Uterus (tissue), 2 donors: ENCODE data around the gene SPINK7.

Experiments used
- POLR2A ChIP-seq, 2 donors: fragments of 450-650 bp; IDR thresholded peaks; one replicate each; pipeline ENCODE4 v1.6.1; 2016; ENCODE audit warnings: antibody characterized with exemption in 2 of 2, mild to moderate bottlenecking in 1 of 2, moderate library complexity in 1 of 2
- TF ChIP-seq, protein P1 (sequence below), 4 experiments: fragments of 200-600 bp in 2 of 4; fragments of 450-650 bp in 2 of 4; sonication (generic) in 2 of 4; IDR thresholded peaks; one replicate each; pipeline ENCODE4 v1.5.1; 2016 to 2019; ENCODE audit warnings: antibody characterized with exemption in 4 of 4, mild to moderate bottlenecking in 2 of 4, moderate library complexity in 1 of 4

DNA sequence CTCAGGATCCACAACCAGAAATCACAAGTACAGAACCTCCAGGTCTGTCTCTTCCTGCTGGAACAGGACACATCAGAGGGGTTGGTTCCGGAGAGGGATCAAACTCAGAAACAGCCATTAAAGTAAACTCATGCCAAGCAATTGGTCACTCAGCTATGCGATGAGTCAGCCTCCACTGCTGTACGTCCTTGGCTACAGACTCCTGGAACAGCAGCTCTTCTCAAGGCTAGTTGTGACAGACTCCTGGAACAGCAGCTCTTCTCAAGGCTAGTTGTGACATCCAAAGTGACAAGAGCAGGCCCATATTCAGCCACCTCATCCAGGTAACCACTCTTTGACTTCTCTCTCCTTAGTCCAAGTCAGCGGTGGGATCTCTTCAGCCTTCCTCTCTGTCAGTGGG, 43.7 kb upstream of the SPINK7 start, which contains the start of gene SPINK13:
- TF ChIP-seq, protein P1, sequence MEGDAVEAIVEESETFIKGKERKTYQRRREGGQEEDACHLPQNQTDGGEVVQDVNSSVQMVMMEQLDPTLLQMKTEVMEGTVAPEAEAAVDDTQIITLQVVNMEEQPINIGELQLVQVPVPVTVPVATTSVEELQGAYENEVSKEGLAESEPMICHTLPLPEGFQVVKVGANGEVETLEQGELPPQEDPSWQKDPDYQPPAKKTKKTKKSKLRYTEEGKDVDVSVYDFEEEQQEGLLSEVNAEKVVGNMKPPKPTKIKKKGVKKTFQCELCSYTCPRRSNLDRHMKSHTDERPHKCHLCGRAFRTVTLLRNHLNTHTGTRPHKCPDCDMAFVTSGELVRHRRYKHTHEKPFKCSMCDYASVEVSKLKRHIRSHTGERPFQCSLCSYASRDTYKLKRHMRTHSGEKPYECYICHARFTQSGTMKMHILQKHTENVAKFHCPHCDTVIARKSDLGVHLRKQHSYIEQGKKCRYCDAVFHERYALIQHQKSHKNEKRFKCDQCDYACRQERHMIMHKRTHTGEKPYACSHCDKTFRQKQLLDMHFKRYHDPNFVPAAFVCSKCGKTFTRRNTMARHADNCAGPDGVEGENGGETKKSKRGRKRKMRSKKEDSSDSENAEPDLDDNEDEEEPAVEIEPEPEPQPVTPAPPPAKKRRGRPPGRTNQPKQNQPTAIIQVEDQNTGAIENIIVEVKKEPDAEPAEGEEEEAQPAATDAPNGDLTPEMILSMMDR (IDR thresholded peaks at IDR 0.05), result no peak
- no peak for TF ChIP-seq POLR2A (IDR thresholded peaks at IDR 0.05)
